ENCODE results near the gene ARNT2.
"Not testable (repeated sequence)": the region's sequence is repeated elsewhere in the genome, so short reads cannot be mapped to it uniquely, and the experiment has no call there.

The ARNT2 gene

GRCh38 chr15:80404057-80404760 lies at the start of gene ARNT2:
TSS of gene ARNT2 (plus strand) at chr15:80404382. CDS start at chr15:80404516, 134 bp downstream.
- no peak for DNase-seq (ENCODE audit: low read depth in 2 of 3, low spot score in 2 of 3)

- DNase-seq (ENCODE audit: low read depth in 2 of 3, low spot score in 2 of 3): no peak
These were observed 37.1 kb upstream of the ARNT2 start for GRCh38 chr15:80367094-80367493.

- no peak for DNase-seq (ENCODE audit: low read depth in 2 of 3, low spot score in 2 of 3)
These were observed 36.5 kb upstream of the ARNT2 start for GRCh38 chr15:80367661-80368060.

GRCh38 chr15:80371924-80372323 lies 32.3 kb upstream of the ARNT2 start:
- no peak for DNase-seq (ENCODE audit: low read depth in 2 of 3, low spot score in 2 of 3)

- DNase-seq (ENCODE audit: low read depth in 2 of 3, low spot score in 2 of 3): no peak
These were observed 29.7 kb upstream of the ARNT2 start for GRCh38 chr15:80374441-80374840.

- no peak for DNase-seq (ENCODE audit: low read depth in 2 of 3, low spot score in 2 of 3)
These were observed 28.0 kb upstream of the ARNT2 start for GRCh38 chr15:80375968-80376891.

GRCh38 chr15:80379693-80380092 lies 24.5 kb upstream of the ARNT2 start:
- DNase-seq (ENCODE audit: low read depth in 2 of 3, low spot score in 2 of 3): no peak

GRCh38 chr15:80380154-80380553 lies 24.0 kb upstream of the ARNT2 start:
- no peak for DNase-seq (ENCODE audit: low read depth in 2 of 3, low spot score in 2 of 3)

GRCh38 chr15:80382285-80382684 lies 21.9 kb upstream of the ARNT2 start:
- DNase-seq (ENCODE audit: low read depth in 2 of 3, low spot score in 2 of 3): no peak

GRCh38 chr15:80384432-80384831 lies 19.8 kb upstream of the ARNT2 start:
- no peak for DNase-seq (ENCODE audit: low read depth in 2 of 3, low spot score in 2 of 3)

- DNase-seq (ENCODE audit: low read depth in 2 of 3, low spot score in 2 of 3): no peak
These were observed 18.0 kb upstream of the ARNT2 start for GRCh38 chr15:80386151-80386550.

GRCh38 chr15:80388326-80388725 lies 15.9 kb upstream of the ARNT2 start:
- DNase-seq (ENCODE audit: low read depth in 2 of 3, low spot score in 2 of 3): no peak

- DNase-seq (ENCODE audit: low read depth in 2 of 3, low spot score in 2 of 3): no peak
These were observed 14.8 kb upstream of the ARNT2 start for GRCh38 chr15:80389370-80389769.

GRCh38 chr15:80390942-80391341 lies 13.2 kb upstream of the ARNT2 start:
- DNase-seq (ENCODE audit: low read depth in 2 of 3, low spot score in 2 of 3): not testable (repeated sequence)

GRCh38 chr15:80395616-80396015 lies 8.6 kb upstream of the ARNT2 start:
- DNase-seq (ENCODE audit: low read depth in 2 of 3, low spot score in 2 of 3): no peak

GRCh38 chr15:80396096-80396495 lies 8.1 kb upstream of the ARNT2 start:
- no peak for DNase-seq (ENCODE audit: low read depth in 2 of 3, low spot score in 2 of 3)

- DNase-seq (ENCODE audit: low read depth in 2 of 3, low spot score in 2 of 3): no peak
These were observed 4.7 kb upstream of the ARNT2 start for GRCh38 chr15:80399508-80399907.

GRCh38 chr15:80401456-80401855 lies 2.7 kb upstream of the ARNT2 start:
- DNase-seq (ENCODE audit: low read depth in 2 of 3, low spot score in 2 of 3): no peak

GRCh38 chr15:80402339-80402738 lies 1.8 kb upstream of the ARNT2 start:
- DNase-seq (ENCODE audit: low read depth in 2 of 3, low spot score in 2 of 3): no peak

GRCh38 chr15:80403712-80404056 lies 498 bp upstream of the ARNT2 start:
- no peak for DNase-seq (ENCODE audit: low read depth in 2 of 3, low spot score in 2 of 3)

GRCh38 chr15:80404761-80405553 lies 775 bp downstream of the ARNT2 start:
- DNase-seq (ENCODE audit: low read depth in 2 of 3, low spot score in 2 of 3): no peak

GRCh38 chr15:80405554-80405850 lies 1.3 kb downstream of the ARNT2 start:
- DNase-seq (ENCODE audit: low read depth in 2 of 3, low spot score in 2 of 3): no peak

Measured in activated CD8-positive, alpha-beta memory T cell treated with anti-CD3 and anti-CD28 coated beads for 48 hours (primary cell).